ENCODE results near the gene KDM4F.

The KDM4F gene

GRCh38 chr11:95100191-95100648 lies 51.0 kb downstream of the KDM4F start:
- Histone ChIP-seq H3K27me3 (no peaks in the 10 kb centered on the region), H3K9ac (no peak overlapping the region), H3K4me1 (peaks cover 100% of the 10 kb centered on the region), H4K20me1 (peaks cover 34% of the 10 kb centered on the region), H3K36me3 (peaks cover 65% of the 10 kb centered on the region), H3K4me3 (no peak overlapping the region), H3K4me2 (peak overlapping the region; percentile 98), H3K27ac (no peak overlapping the region), H3K9me3 (no peaks in the 10 kb centered on the region; the same call in 1 of the 2 replicates)
- no peak for TF ChIP-seq Cebpa-rat (IDR thresholded peaks at IDR 0.05)

Data from BLaER1 (cell line).